Body of pancreas (tissue), 4 donors: ENCODE results near the gene USF2. TPM values are rescaled to one million over a fixed set of nuclear protein-coding genes. Genes with fewer than 3 reads are reported as not detected.

Experiments used
- ATAC-seq: fragments of 150-250 bp; one replicate; pipeline ENCODE4 v1.9.1; 2016
- DNase-seq, 4 donors: peaks; one replicate each; pipeline ENCODE4 v3.0.0-alpha.2; 2019
- H3K27ac ChIP-seq, 4 donors: fragments of 200-600 bp; sonication (generic); 1 replicate in 3 of 4; 2 replicates in 1 of 4; pipeline versions ENCODE4 v1.5.1 to v1.6.1; 2016 to 2019; ENCODE audit warnings: mild to moderate bottlenecking in 1 of 4, mixed read lengths in 1 of 4, moderate library complexity in 1 of 4
- H3K27me3 ChIP-seq, 2 donors: fragments of 200-600 bp; sonication (generic); one replicate each; pipeline ENCODE4 v1.6.0; 2016; ENCODE audit warnings: mild to moderate bottlenecking in 1 of 2
- H3K36me3 ChIP-seq, 2 donors: fragments of 200-600 bp; sonication (generic); replicated peaks in 1 of 2; 2 replicates each; pipeline ENCODE4 v1.5.1; 2016; ENCODE audit warnings: low read depth in 2 of 2; ENCODE audit not compliant: insufficient read depth in 1 of 2
- H3K4me1 ChIP-seq: fragments of 200-600 bp; sonication (generic); one replicate; pipeline ENCODE4 v1.6.0; 2016
- H3K4me3 ChIP-seq, 2 donors: fragments of 200-600 bp; sonication (generic); 1 replicate in 1 of 2; 2 replicates in 1 of 2; pipeline ENCODE4 v1.5.1; 2016 to 2019
- H3K9me3 ChIP-seq, 3 donors: fragments of 200-600 bp; sonication (generic); 1 replicate in 2 of 3; 2 replicates in 1 of 3; pipeline ENCODE4 v1.5.1; 2016
- CTCF ChIP-seq, 7 experiments: fragments of 450-650 bp in 4 of 7; fragments of 200-600 bp in 3 of 7; sonication (generic) in 3 of 7; IDR thresholded peaks; one replicate each; pipeline ENCODE4 v1.5.1; 2016 to 2019; ENCODE audit warnings: antibody characterized with exemption in 7 of 7
- POLR2A ChIP-seq, 3 donors: fragments of 450-650 bp; IDR thresholded peaks; one replicate each; pipeline ENCODE4 v1.6.1; 2016; ENCODE audit warnings: antibody characterized with exemption in 3 of 3, mild to moderate bottlenecking in 2 of 3
- WGBS, 2 donors: methylation state at CpG; one replicate each; pipeline ENCODE4 v1.1.5; 2017; 5-methylcytosine and 5-hydroxymethylcytosine counted together
- intact Hi-C: fragments of 100-400 bp; cut with DNase I; formaldehyde crosslinking; loops from one replicate; pipeline ENCODE4 v1.15.1; 2023
- total RNA-seq, 2 donors: library from RNA; depleted of rRNA; stranded (reverse); fragments of >200 nt; gene quantifications; one replicate each; pipeline ENCODE4 v1.1.0, GENCODE V29; 2016

USF2 gene
- total RNA-seq, 2 donors from 2014 or later: 76.8 to 91.3 TPM

- WGBS, 2 donors: 2 to 3% methylated on average over 17 to 40 of the region's 42 CpGs
- intact Hi-C loops: loop anchor here (10.0 kb wide), 1 partner anchor 103 kb away; the partner anchor contains the start of gene FXYD7
These were observed 21.0 kb upstream of the USF2 start for GRCh38 chr19:35247526-35248309.

GRCh38 chr19:35248310-35249145 is 20.2 kb upstream of the USF2 start, which contains the start of gene LSR:
Gene LSR (plus strand): TSS chr19:35249002. CDS start chr19:35249023, 21 bp downstream.
- DNase-seq: peak; percentile 95 to 96 (median 96)
- peak in 3 of 7 experiments; percentile 18 to 36 (median 26) for TF ChIP-seq CTCF (IDR thresholded peaks at IDR 0.05)
- peak; percentile 91 to 98 (median 97) for TF ChIP-seq POLR2A (IDR thresholded peaks at IDR 0.05)
- peak; percentile 89 for ATAC-seq
- H3K36me3 ChIP-seq: no peaks in the 10 kb centered on the region
- 1% methylated on average over 24 to 69 of the region's 69 CpGs for WGBS, 2 donors
- H3K9me3 ChIP-seq: no peaks in the 10 kb centered on the region
- peak within 1 kb of the TSS; percentile 86 to 93 for H3K4me3 ChIP-seq
- no peaks in the 10 kb centered on the region for H3K27me3 ChIP-seq
- H3K4me1 ChIP-seq: peaks cover 29% of the 10 kb centered on the region
- peak within 1 kb of the TSS; percentile 94 to 100 (median 100) for H3K27ac ChIP-seq
- intact Hi-C loops: loop anchor here (10.0 kb wide), 1 partner anchor 104 kb away; the partner anchor contains the start of gene FXYD7

More at GRCh38 chr19:35247526-35248309, 21.0 kb upstream of the USF2 start:
- Histone ChIP-seq H3K27ac (peak overlapping the region; percentile 94 to 100 (median 100)), H3K27me3 (no peaks in the 10 kb centered on the region), H3K36me3 (no peaks in the 10 kb centered on the region), H3K9me3 (no peaks in the 10 kb centered on the region), H3K4me3 (peak overlapping the region; percentile 86 to 93), H3K4me1 (peaks cover 26% of the 10 kb centered on the region)
- ATAC-seq (peak; percentile 83), DNase-seq (peak; percentile 94 to 96 (median 96))
- TF ChIP-seq POLR2A (IDR thresholded peaks at IDR 0.05) (peak; percentile 47 to 83 (median 56)), CTCF (IDR thresholded peaks at IDR 0.05) (peak; percentile 41 to 93 (median 78))

- ATAC-seq (no peak), DNase-seq (peak in 2 of 4 donors; percentile 31 to 47)
- no peaks in the 10 kb centered on the region for H3K9me3 ChIP-seq
- no peak for TF ChIP-seq POLR2A (IDR thresholded peaks at IDR 0.05)
- TF ChIP-seq CTCF (IDR thresholded peaks at IDR 0.05): no peak
- peak overlapping the region; percentile 94 to 100 (median 100) for H3K27ac ChIP-seq
- H3K36me3 ChIP-seq: no peaks in the 10 kb centered on the region
- H3K27me3 ChIP-seq: no peaks in the 10 kb centered on the region
- peaks cover 33% of the 10 kb centered on the region for H3K4me1 ChIP-seq
- 5% methylated on average over 21 to 39 of the region's 39 CpGs for WGBS, 2 donors
- intact Hi-C loops: loop anchor here (10.0 kb wide), 1 partner anchor 104 kb away; the partner anchor contains the start of gene FXYD7
- peak overlapping the region; percentile 86 to 93 for H3K4me3 ChIP-seq
These were observed 19.5 kb upstream of the USF2 start for GRCh38 chr19:35249146-35249847.
